IMR-90 (cell line): ENCODE results near the gene MBL2.

Source experiments
- BHLHE40 ChIP-seq: fragments of 150-350 bp; IDR thresholded peaks from 2 replicates; pipeline ENCODE4 v1.6.1; 2016; ENCODE audit warnings: mild to moderate bottlenecking, low read depth, low read length
- MAFK ChIP-seq: IDR thresholded peaks from 2 replicates; pipeline ENCODE4 v1.6.1; 2012; ENCODE audit warnings: low read depth, low read length, improper control_type of control experiment
- POLR2A ChIP-seq: IDR thresholded peaks from 2 replicates; pipeline ENCODE4 v1.6.1; 2012; ENCODE audit warnings: mild to moderate bottlenecking, low read depth, low read length
- RAD21 ChIP-seq: IDR thresholded peaks from 2 replicates; pipeline ENCODE4 v1.6.1; 2012; ENCODE audit warnings: low read length, improper control_type of control experiment
- RFX5 ChIP-seq: IDR thresholded peaks from 2 replicates; pipeline ENCODE4 v1.8.0; 2012; ENCODE audit warnings: low read depth, mild to moderate bottlenecking, low read length, moderate library complexity
- SMC3 ChIP-seq: fragments of 150-350 bp; IDR thresholded peaks from 2 replicates; pipeline ENCODE4 v1.6.1; 2016; ENCODE audit warnings: low read depth, mild to moderate bottlenecking, antibody characterized with exemption, low read length, moderate library complexity
- TF ChIP-seq, protein P1 (sequence below): conservative IDR thresholded peaks from 2 replicates; pipeline ENCODE4 v1.5.1; 2012; ENCODE audit warnings: mild to moderate bottlenecking, low read depth, low read length, improper control_type of control experiment

- TF ChIP-seq, protein P1, sequence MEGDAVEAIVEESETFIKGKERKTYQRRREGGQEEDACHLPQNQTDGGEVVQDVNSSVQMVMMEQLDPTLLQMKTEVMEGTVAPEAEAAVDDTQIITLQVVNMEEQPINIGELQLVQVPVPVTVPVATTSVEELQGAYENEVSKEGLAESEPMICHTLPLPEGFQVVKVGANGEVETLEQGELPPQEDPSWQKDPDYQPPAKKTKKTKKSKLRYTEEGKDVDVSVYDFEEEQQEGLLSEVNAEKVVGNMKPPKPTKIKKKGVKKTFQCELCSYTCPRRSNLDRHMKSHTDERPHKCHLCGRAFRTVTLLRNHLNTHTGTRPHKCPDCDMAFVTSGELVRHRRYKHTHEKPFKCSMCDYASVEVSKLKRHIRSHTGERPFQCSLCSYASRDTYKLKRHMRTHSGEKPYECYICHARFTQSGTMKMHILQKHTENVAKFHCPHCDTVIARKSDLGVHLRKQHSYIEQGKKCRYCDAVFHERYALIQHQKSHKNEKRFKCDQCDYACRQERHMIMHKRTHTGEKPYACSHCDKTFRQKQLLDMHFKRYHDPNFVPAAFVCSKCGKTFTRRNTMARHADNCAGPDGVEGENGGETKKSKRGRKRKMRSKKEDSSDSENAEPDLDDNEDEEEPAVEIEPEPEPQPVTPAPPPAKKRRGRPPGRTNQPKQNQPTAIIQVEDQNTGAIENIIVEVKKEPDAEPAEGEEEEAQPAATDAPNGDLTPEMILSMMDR, result no peak
- no peak for TF ChIP-seq SMC3
- no peak for TF ChIP-seq MAFK
- TF ChIP-seq RAD21, result no peak
- no peak for TF ChIP-seq BHLHE40
- no peak for TF ChIP-seq POLR2A
- TF ChIP-seq RFX5, result no peak
Measured at GRCh38 chr10:52770904-52771303, 1.7 kb downstream of the MBL2 start.
